KOPT-K1 (cell line): ENCODE results near the gene LRRC4C.

Experiments
- H3K27ac ChIP-seq: fragments of 200-600 bp; sonication (generic); 2 replicates; pipeline ENCODE4 v1.5.1; 2016; ENCODE audit warnings: antibody characterized with exemption, mild to moderate bottlenecking, low read depth, low read length; ENCODE audit not compliant: poor library complexity, severe bottlenecking
- H3K36me3 ChIP-seq: fragments of 200-600 bp; sonication (generic); 2 replicates; pipeline ENCODE4 v1.5.1; 2017; ENCODE audit warnings: antibody characterized with exemption, mild to moderate bottlenecking, low read length, moderate library complexity; ENCODE audit not compliant: insufficient read depth
- H3K9me3 ChIP-seq: fragments of 200-600 bp; sonication (generic); 2 replicates; pipeline ENCODE4 v1.5.1; 2017; ENCODE audit warnings: antibody characterized with exemption, low read length, mild to moderate bottlenecking; ENCODE audit not compliant: insufficient read depth, poor library complexity, severe bottlenecking

The LRRC4C gene

DNA sequence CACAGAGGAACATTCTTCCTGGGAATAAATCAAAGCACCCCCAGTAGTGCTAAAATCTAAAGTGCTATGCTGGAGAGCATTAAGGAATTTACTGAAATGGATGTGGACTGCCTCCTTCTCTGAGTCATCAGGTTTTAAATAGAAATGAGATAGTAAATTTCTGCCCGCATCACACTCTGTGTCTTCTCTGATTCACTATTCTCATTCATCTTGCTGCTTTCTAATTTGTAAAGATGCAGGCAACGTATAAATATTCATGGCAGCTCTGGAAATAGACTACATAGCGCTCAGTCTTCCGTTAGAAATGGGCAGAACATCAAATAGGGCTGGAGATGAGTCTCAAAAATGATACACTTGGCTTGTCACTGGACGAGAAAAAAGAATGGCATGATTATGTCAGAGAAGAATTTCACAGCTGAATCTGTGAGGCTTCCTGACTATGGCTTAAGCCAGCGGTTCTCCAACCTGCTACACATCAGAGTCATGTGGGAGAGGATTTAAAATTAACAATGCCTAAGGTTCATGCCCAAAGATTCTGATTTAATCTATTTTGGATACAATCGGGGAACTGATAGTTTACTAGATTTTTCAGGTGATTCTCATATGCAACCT is 178.2 kb downstream of the LRRC4C start:
- H3K27ac ChIP-seq, result no peak overlapping the region
- no peaks in the 10 kb centered on the region for H3K9me3 ChIP-seq
- H3K36me3 ChIP-seq, result no peaks in the 10 kb centered on the region

DNA sequence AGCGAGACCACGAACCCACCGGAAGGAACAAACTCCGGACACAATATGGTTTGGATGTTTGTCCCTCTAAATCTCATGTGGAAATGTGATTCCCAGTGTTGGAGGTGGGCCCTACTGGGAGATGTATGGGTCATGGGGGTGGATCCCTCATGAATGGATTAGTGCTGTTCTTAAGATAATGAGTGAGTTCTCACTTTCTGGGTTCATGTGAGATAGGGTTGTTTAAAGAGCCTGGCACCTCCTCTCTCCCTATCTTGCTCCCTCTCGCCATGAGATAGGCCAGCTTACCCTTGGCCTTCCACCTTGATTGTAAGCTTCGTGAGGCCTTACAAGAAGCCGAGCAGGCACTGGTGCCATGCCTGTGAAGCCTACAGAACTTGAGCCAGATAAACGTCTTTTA is 184.6 kb downstream of the LRRC4C start:
- Histone ChIP-seq H3K27ac (no peak overlapping the region), H3K9me3 (no peaks in the 10 kb centered on the region), H3K36me3 (no peaks in the 10 kb centered on the region)

DNA sequence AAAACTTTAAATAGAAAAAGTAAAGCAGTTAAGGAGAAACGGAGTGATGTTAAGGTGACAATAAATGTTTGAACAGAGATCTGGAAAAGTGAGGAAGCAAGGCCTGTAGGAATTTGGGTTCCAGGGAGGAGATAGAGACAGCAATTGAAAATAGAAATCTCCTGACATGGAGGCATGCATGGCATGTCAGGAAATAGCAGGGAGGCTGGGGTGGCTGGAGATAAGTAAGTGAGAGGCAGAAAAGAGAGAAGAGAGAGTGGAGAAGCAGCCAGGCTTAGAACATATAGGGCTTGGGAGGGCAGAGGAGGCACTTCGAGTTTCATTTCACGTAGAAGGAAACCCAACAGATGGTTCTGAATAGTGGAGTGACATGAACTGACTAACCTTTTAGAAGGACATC is 185.5 kb downstream of the LRRC4C start:
- no peak overlapping the region for H3K27ac ChIP-seq
- H3K9me3 ChIP-seq, result no peaks in the 10 kb centered on the region

DNA sequence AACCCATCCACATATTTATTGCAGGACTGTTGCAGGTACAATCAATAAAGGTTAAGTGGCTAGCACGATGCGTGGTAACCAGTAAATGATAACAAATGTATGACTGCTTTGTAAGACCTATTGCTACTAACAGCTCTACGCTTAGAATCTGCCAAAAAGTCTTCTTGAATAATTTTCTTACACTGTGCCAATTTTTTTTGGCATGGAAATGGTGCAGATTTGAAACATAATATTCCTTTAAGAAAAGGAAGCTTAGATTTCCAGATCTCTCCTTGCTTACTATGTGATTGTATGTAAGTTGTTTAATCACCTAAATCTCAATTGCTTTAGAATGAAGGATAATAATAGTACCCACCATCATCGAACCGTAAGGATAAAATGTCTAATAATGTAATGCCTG is 192.0 kb downstream of the LRRC4C start:
- no peak overlapping the region for H3K27ac ChIP-seq
- H3K9me3 ChIP-seq, result no peaks in the 10 kb centered on the region
- no peaks in the 10 kb centered on the region for H3K36me3 ChIP-seq

More for the DNA sequence above, 185.5 kb downstream of the LRRC4C start:
- H3K36me3 ChIP-seq, result no peaks in the 10 kb centered on the region

DNA sequence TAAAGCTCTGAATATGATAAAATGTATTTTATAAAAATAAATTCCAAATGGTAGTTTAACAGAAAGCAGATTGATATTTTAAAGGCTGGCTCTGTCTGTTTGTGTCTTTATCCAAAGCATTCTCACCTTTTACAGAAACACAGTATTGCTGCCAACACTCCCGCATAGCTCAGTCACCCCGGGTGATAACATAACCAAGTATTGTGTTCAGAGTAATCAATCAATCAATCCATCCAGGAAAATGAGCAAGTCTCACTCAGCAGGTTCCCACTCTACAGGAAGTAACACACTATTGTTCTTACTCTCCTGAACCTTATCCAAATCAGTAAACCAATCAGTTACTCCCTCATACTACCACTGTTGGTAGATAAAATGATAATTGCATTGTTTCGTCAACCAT is 203.4 kb downstream of the LRRC4C start:
- no peaks in the 10 kb centered on the region for H3K36me3 ChIP-seq
- H3K9me3 ChIP-seq, result no peaks in the 10 kb centered on the region
- no peak overlapping the region for H3K27ac ChIP-seq

DNA sequence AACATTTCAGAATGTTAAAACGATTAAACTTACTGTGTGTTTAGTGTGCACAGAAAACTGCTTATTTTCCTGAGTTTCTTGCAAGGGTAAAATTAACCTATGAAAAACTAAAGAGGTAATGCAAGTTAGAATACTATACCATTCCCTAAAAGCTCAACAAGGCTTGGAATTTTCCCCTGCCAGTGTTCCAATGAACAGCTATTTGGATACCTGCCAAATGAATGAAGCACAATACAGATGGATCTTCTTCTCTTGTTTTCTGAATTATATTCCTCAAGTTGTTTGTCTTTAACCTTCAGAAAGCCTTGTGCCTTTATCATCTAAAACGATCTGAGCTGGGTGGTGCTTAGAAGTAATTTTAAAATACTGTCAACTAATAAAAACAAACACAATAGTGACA is 204.5 kb downstream of the LRRC4C start:
- Histone ChIP-seq H3K36me3 (no peaks in the 10 kb centered on the region), H3K9me3 (no peaks in the 10 kb centered on the region), H3K27ac (no peak overlapping the region)

DNA sequence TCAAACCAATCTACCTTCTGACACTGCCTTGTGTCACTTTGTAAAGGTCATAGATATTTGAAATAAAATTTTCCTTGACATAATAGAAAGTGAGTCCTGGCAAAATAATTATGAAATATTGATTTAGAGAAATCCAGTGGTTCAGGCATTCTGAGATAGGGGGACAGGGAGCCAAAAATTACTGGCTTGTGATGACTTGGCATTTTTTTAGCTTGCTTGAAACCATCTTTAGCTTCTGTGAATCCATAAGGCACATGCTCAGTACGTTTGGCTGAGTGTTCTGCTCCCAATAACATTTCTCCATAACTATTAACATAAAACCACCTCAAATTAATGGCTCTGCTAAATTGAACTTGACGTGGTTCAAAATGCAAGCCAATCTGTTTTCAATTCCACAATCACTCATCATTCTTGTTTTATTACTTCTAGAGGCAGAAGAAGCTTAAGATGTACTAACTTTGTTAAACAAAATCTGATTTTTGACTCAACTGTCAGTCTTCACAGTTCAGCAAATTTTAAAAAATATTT is 209.0 kb downstream of the LRRC4C start:
- Histone ChIP-seq H3K27ac (no peak overlapping the region), H3K36me3 (no peaks in the 10 kb centered on the region), H3K9me3 (no peaks in the 10 kb centered on the region)

DNA sequence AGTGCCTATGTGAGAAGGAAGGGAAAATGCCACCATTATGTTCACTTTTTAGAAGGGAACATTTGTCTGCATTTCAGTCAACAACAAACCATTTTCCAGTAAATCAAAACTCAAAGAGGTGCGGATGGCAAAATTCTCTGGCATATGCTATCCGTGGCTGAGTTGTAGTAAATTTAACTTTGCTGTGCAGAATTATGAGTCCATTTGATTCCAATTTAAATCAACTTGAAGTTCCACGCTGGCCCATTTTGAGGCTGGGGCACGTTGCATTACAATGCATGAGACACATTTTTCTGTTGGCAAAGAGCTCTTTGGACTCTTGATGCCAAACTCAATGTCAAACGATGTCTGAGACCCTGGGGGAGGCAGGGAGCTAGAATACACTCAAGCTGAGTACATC is 211.8 kb downstream of the LRRC4C start:
- Histone ChIP-seq H3K9me3 (no peaks in the 10 kb centered on the region), H3K36me3 (no peaks in the 10 kb centered on the region), H3K27ac (no peak overlapping the region)

DNA sequence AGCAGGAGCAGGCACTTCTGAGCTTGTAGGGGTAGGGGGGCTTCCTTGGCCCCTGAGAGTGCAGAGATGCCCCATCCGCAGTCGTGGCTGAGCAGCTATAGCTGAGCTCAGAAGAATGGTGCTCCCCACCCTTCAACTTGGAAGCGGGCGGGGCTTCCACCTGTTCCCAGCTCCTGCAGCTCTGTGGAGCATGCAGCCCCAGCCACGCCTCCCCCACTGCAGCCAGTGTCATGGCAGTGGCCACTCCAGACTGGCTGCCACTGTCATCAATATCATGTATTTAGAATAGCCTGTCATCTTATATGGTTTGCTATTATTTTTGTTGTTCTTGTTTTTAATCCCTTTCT is 213.1 kb downstream of the LRRC4C start:
- no peak overlapping the region for H3K27ac ChIP-seq
- no peaks in the 10 kb centered on the region for H3K36me3 ChIP-seq
- H3K9me3 ChIP-seq, result no peaks in the 10 kb centered on the region

DNA sequence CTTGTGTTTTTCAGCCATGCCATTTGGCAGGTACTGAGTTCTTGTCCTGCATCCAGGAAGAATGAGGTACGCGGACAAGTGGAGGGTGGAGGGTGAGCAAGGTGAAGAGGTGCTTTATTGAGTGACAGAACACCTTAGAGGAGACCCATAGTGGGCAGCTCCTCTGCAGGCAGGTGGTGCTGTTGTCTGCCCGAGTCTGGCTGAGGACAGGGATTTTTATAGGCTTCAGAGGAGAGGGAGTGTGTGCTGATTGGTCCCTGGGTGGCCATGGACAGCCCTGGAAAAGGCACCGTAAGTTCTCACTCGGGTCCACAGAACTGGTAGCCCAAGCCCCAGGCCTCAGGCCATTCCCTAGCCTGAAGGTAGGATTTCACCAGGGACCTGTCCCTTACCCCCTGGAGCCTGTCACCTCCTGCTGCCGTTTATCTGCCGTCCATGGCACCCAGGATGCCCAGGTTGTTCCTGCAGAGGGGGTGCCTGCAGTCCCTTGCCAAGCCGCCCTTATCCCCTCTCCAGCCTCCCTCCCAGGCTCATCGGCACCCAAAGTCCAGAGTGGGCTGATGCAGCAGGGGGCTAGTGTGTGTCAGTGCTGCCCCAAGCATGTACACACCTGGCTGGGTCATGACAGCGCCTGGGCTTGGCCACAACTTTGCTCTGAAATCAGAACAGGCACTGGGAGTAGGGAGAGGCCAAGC is 213.6 kb downstream of the LRRC4C start:
- no peaks in the 10 kb centered on the region for H3K36me3 ChIP-seq
- H3K27ac ChIP-seq, result no peak overlapping the region
- H3K9me3 ChIP-seq, result no peaks in the 10 kb centered on the region

DNA sequence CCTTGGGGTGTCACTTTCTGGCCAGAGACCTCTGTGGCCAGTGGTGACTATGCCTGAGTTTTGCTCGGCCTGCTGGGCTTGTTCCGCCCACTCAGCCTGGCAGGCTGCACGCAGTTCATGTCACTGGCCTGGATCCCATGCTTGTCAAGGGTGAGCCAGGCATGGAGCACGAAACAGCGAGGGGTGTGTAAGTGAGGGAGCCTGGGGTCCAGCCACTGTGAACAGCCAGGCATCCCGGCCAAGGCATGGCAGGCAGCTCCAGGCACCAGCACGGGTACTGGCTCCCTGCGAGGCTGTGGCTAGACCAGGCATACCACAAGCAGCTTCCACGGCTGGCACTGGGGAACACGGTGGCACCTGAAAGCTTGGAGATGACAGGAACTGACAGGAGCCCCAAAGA is 214.3 kb downstream of the LRRC4C start:
- Histone ChIP-seq H3K27ac (no peak overlapping the region), H3K36me3 (no peaks in the 10 kb centered on the region), H3K9me3 (no peaks in the 10 kb centered on the region)

DNA sequence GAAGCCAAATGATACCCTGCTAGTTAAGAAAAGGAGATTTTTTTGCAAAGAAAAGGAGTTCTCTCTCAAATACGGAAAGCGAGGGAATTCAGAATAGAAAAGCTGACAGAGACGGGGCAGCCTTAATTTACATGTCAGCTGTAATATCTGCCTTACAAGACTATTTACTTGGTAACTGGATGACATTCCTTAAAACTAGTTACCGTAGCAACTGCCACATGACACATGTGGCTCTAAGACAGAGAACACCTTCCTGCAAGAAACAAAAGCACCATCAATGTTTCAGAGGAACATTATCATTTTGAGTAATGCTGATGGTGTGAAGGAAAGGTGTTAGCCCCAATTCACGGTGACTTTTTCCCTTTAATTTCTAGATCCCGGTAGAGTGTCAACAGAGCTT is 222.1 kb downstream of the LRRC4C start:
- H3K9me3 ChIP-seq, result no peaks in the 10 kb centered on the region
- no peak overlapping the region for H3K27ac ChIP-seq
- H3K36me3 ChIP-seq, result no peaks in the 10 kb centered on the region

DNA sequence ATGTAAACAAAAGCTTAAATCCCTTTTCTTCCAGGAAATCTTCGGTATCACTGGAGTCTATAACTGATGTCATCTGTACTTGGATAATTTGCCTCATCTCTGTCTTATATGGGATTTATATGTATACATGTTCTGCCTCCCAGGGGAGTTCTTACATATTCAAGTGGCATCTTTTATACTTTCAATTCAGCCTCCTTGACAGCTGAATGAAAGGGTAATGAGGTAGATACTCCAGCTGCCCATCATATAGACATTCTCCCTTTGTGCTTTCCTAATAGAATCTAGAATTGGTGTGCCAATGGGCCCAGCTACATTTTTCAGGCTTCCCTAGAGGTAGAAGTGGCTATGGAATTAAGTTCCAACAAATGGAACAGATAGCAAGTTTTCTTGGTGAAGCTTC is 223.8 kb downstream of the LRRC4C start:
- H3K27ac ChIP-seq, result no peak overlapping the region
- no peaks in the 10 kb centered on the region for H3K9me3 ChIP-seq
- H3K36me3 ChIP-seq, result no peaks in the 10 kb centered on the region

DNA sequence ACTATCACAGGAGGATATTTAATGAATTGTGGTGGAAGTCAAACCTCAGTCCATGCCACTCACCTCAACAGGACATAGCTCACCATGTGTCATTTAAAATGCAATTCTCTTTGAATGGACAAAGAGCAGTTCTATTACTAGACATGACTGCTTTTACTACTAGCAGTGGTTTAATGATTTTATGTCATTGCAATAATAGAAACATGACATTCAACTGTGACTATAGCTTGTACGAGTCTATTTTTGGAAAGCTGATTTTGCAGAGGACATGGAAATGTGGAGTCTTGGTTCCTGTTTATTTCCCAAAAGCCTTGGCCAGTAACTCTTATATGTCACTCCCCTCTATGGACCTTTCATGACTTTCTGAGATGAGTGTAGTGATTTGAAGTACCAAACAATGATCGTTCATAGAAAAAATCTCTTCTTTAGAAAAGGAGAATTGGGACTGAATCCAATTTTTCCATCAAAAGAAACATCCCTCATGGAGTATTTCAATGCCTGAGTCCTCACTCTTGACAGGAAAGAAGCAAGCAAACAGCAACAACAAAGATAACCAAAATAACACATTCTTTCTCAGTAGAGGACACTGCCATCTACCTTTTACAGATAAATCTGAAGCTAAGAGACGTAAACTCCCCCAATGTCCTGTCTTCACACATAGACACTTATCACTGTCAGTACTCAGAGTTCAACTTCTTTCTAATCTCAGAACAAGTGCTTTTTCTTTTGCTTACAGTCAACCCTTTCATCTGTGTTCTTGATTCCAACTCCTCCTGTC is 233.4 kb downstream of the LRRC4C start:
- H3K36me3 ChIP-seq, result no peaks in the 10 kb centered on the region
- no peak overlapping the region for H3K27ac ChIP-seq
- H3K9me3 ChIP-seq, result no peaks in the 10 kb centered on the region

DNA sequence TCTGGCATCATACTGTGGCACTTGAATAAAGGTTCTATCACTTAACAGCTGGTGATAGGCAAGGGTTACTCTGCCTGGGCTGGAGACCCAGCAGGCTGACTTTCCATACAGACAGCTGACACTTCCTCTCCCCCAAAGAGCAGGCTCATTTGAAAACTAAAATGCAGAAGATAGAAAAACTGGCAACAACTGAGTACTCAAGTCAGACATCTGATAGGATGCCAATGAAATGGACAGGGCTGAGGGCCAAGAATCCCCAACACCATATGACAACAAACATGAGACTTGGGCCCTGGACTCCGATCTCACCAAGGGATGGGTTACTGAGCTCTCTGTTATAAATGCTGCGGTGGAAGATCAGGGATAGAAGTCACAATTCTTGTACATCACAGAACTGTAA is 237.2 kb downstream of the LRRC4C start:
- Histone ChIP-seq H3K9me3 (no peaks in the 10 kb centered on the region), H3K36me3 (no peaks in the 10 kb centered on the region), H3K27ac (no peak overlapping the region)
